MM.1S (cell line): ENCODE measurements around the gene RPL12.

Experiments used
- CTCF ChIP-seq: fragments of 300-600 bp; sonication (generic); IDR thresholded peaks from 2 replicates; pipeline ENCODE4 v1.5.1; 2016; ENCODE audit warnings: antibody characterized with exemption, low read length, mixed read lengths
- EZH2 ChIP-seq: fragments of 300-600 bp; sonication (generic); optimal IDR thresholded peaks from 2 replicates; pipeline ENCODE3; 2017; ENCODE audit warnings: low read depth, mild to moderate bottlenecking, antibody characterized with exemption, low read length, mixed read lengths

- TF ChIP-seq CTCF = no peak
- TF ChIP-seq EZH2 = no peak
These were observed 1.5 kb upstream of the RPL12 start for GRCh38 chr9:127452691-127453090.
